Measurements from ENCODE around the gene FAM181B.

GRCh38 chr11:82757660-82758357, 24.1 kb upstream of the FAM181B start:
- TF ChIP-seq CTCF (IDR thresholded peaks at IDR 0.05) (no peak), REST (IDR thresholded peaks at IDR 0.05; ENCODE audit: low read depth, low read length) (no peak), MXI1 (IDR thresholded peaks at IDR 0.05; ENCODE audit: low read depth, low read length) (no peak), CHD2 (IDR thresholded peaks at IDR 0.05; ENCODE audit: low read length, partially characterized antibody) (no peak), GABPA (IDR thresholded peaks at IDR 0.05; ENCODE audit: low read depth) (no peak), EZH2phosphoT487 (IDR thresholded peaks at IDR 0.05; ENCODE audit: borderline replicate concordance, low read depth) (no peak), SIN3A (IDR thresholded peaks at IDR 0.05; ENCODE audit: borderline replicate concordance, low read depth, low read length) (no peak), TEAD4 (IDR thresholded peaks at IDR 0.05; ENCODE audit: borderline replicate concordance, insufficient read depth) (no peak), NFIC (IDR thresholded peaks at IDR 0.05; ENCODE audit: borderline replicate concordance) (no peak), RAD21 (IDR thresholded peaks at IDR 0.05; ENCODE audit: low read length) (no peak)
